Vagina (tissue), 2 donors: ENCODE measurements around the gene ACAP1.

Experiments used
- POLR2A ChIP-seq, 2 donors: fragments of 450-650 bp; IDR thresholded peaks; one replicate each; pipeline ENCODE4 v1.6.1; 2017; ENCODE audit warnings: antibody characterized with exemption in 2 of 2, mild to moderate bottlenecking in 2 of 2, moderate library complexity in 2 of 2
- TF ChIP-seq, protein P1 (sequence below), 3 experiments: fragments of 450-650 bp in 2 of 3; fragments of 200-600 bp in 1 of 3; sonication (generic) in 1 of 3; IDR thresholded peaks; one replicate each; pipeline ENCODE4 v1.5.1; 2017 to 2019; ENCODE audit warnings: antibody characterized with exemption in 3 of 3, mild to moderate bottlenecking in 2 of 3, moderate library complexity in 2 of 3

DNA sequence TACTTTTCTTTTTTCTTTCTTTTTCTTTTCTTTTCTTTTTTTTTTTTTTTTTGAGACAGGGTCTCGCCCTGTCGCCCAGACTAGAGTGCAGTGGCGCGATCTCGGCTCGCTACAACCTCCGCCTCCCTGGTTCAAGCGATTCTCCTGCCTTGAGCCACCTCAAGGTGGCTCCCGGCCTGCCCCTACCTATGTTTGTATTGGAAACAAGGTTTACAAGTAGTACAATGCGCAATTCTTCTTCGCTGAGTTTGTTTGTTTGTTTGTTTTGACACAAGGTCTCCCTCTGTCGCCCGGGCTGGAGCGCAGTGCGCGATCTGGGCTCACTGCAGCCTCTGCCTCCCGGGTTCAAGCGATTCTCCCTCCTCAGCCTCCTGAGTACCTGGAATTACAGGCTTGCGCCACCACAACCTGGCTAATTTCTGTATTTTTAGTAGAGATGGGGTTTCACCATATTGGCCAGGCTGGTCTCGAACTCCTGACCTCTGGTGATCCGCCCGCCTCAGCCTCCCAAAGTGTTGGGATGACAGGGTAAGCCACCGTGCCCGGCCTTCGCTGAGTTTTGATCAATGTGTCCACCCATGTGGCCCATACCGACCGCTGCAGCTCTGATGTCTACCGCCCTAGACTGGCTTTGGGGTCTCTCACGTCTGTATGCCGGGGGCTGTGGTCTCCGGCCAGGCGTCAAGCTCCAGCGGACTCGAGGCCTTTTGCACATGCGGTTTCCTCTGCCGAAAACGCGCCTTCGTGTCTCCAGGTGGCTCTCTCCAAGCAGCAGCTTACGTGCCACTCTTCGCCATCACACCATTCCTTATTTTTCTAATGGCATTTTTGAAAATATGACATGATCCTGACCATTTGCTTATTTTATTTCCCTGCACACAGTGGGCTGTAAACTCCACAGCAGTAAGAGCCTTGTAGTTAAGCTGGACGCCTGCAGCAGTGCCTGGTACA, 40.8 kb upstream of the ACAP1 start:
- TF ChIP-seq POLR2A (IDR thresholded peaks at IDR 0.05), result no peak
- TF ChIP-seq, protein P1, sequence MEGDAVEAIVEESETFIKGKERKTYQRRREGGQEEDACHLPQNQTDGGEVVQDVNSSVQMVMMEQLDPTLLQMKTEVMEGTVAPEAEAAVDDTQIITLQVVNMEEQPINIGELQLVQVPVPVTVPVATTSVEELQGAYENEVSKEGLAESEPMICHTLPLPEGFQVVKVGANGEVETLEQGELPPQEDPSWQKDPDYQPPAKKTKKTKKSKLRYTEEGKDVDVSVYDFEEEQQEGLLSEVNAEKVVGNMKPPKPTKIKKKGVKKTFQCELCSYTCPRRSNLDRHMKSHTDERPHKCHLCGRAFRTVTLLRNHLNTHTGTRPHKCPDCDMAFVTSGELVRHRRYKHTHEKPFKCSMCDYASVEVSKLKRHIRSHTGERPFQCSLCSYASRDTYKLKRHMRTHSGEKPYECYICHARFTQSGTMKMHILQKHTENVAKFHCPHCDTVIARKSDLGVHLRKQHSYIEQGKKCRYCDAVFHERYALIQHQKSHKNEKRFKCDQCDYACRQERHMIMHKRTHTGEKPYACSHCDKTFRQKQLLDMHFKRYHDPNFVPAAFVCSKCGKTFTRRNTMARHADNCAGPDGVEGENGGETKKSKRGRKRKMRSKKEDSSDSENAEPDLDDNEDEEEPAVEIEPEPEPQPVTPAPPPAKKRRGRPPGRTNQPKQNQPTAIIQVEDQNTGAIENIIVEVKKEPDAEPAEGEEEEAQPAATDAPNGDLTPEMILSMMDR (IDR thresholded peaks at IDR 0.05), result no peak
